ENCODE measurements around the gene ACTA1.
A peak's percentile ranks its signal among the peaks of the same experiment; 100 is the strongest.
"Not testable (repeated sequence)": the region's sequence is repeated elsewhere in the genome, so short reads cannot be mapped to it uniquely, and the experiment has no call there.

The ACTA1 gene

GRCh38 chr1:229434005-229434640 is at the start of gene ACTA1:
ACTA1 (minus strand) TSS chr1:229434094; CDS start chr1:229433115, 979 bp downstream.
- Histone ChIP-seq H3K36me3 (ENCODE audit: control insufficient read depth, insufficient read depth, low read length) (no peaks in the 10 kb centered on the region), H3K4me1 (ENCODE audit: control insufficient read depth, insufficient read depth, low read length) (peaks cover 15% of the 10 kb centered on the region), H3K27me3 (ENCODE audit: control insufficient read depth, insufficient read depth, low read length) (peaks cover 62% of the 10 kb centered on the region), H3K4me3 (ENCODE audit: low read depth, low read length) (peak within 1 kb of the TSS; percentile 77), H3K9me3 (ENCODE audit: control insufficient read depth, insufficient read depth, low read length) (no peaks in the 10 kb centered on the region), H3K27ac (ENCODE audit: low read depth, low read length) (no peak within 1 kb of the TSS), H3K9ac (ENCODE audit: low read depth, low read length) (peak within 1 kb of the TSS; percentile 72)

DNA sequence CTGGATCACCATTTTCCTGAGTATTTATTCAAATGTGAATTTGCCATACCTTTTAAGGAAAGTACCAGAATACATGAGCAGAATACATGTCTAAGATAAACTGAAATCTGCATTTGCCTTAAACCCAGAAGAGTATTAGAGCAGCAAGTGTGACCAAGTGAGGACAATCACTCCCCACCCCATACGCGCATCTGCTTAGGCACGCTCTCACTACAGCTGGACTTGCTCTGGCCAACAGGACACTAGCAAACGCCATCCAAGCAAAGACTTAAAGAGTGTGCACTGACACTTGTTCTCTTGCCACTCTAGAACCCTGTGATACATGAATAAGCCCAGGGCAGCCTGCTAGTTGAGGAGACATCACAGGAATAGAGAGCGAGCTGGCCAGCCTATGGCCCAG is 48.6 kb upstream of the ACTA1 start:
- no peaks in the 10 kb centered on the region for H3K4me1 ChIP-seq (ENCODE audit: control insufficient read depth, insufficient read depth, low read length)
- H3K9me3 ChIP-seq (ENCODE audit: control insufficient read depth, insufficient read depth, low read length): no peaks in the 10 kb centered on the region
- no peak overlapping the region for H3K9ac ChIP-seq (ENCODE audit: low read depth, low read length)
- no peak overlapping the region for H3K4me3 ChIP-seq (ENCODE audit: low read depth, low read length)
- no peak overlapping the region for H3K27ac ChIP-seq (ENCODE audit: low read depth, low read length)
- peaks cover 94% of the 10 kb centered on the region for H3K36me3 ChIP-seq (ENCODE audit: control insufficient read depth, insufficient read depth, low read length)
- no peaks in the 10 kb centered on the region for H3K27me3 ChIP-seq (ENCODE audit: control insufficient read depth, insufficient read depth, low read length)

- Histone ChIP-seq H3K9ac (ENCODE audit: low read depth, low read length) (no peak overlapping the region), H3K36me3 (ENCODE audit: control insufficient read depth, insufficient read depth, low read length) (peaks cover 90% of the 10 kb centered on the region), H3K27me3 (ENCODE audit: control insufficient read depth, insufficient read depth, low read length) (no peaks in the 10 kb centered on the region), H3K27ac (ENCODE audit: low read depth, low read length) (no peak overlapping the region), H3K4me1 (ENCODE audit: control insufficient read depth, insufficient read depth, low read length) (no peaks in the 10 kb centered on the region), H3K4me3 (ENCODE audit: low read depth, low read length) (no peak overlapping the region), H3K9me3 (ENCODE audit: control insufficient read depth, insufficient read depth, low read length) (no peaks in the 10 kb centered on the region)
Observed at GRCh38 chr1:229480495-229480894, 46.6 kb upstream of the ACTA1 start.

GRCh38 chr1:229479660-229480399 is 45.9 kb upstream of the ACTA1 start:
- Histone ChIP-seq H3K9me3 (ENCODE audit: control insufficient read depth, insufficient read depth, low read length) (no peaks in the 10 kb centered on the region), H3K36me3 (ENCODE audit: control insufficient read depth, insufficient read depth, low read length) (peaks cover 90% of the 10 kb centered on the region), H3K4me1 (ENCODE audit: control insufficient read depth, insufficient read depth, low read length) (no peaks in the 10 kb centered on the region), H3K9ac (ENCODE audit: low read depth, low read length) (no peak overlapping the region), H3K4me3 (ENCODE audit: low read depth, low read length) (no peak overlapping the region), H3K27me3 (ENCODE audit: control insufficient read depth, insufficient read depth, low read length) (no peaks in the 10 kb centered on the region), H3K27ac (ENCODE audit: low read depth, low read length) (no peak overlapping the region)

DNA sequence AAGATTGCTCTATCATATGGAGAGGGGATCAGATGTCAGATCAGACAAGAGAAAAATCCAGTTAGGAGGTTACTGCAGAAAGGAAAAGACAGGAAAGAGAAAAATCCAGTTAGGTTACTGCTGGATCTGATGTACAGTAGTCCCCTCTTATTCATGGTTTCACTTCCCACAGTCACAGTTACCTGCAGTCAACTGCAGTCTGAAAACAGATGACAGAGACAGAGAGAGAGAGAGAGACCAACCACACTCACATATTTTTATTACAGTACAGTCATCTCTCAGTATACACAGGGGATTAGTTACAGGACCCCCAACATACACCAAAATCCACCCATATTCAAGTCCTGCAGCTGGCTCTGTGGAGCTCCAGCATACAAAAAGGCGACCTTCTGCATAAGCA is 45.0 kb upstream of the ACTA1 start:
- no peak overlapping the region for H3K27ac ChIP-seq (ENCODE audit: low read depth, low read length)
- H3K9me3 ChIP-seq (ENCODE audit: control insufficient read depth, insufficient read depth, low read length): no peaks in the 10 kb centered on the region
- H3K36me3 ChIP-seq (ENCODE audit: control insufficient read depth, insufficient read depth, low read length): peaks cover 90% of the 10 kb centered on the region

GRCh38 chr1:229475859-229476258 is 42.0 kb upstream of the ACTA1 start:
- H3K4me3 ChIP-seq (ENCODE audit: low read depth, low read length); H3K4me1 ChIP-seq (ENCODE audit: control insufficient read depth, insufficient read depth, low read length); H3K9ac ChIP-seq (ENCODE audit: low read depth, low read length); H3K27me3 ChIP-seq (ENCODE audit: control insufficient read depth, insufficient read depth, low read length); H3K9me3 ChIP-seq (ENCODE audit: control insufficient read depth, insufficient read depth, low read length); H3K27ac ChIP-seq (ENCODE audit: low read depth, low read length): not testable (repeated sequence)
- peaks cover 84% of the 10 kb centered on the region for H3K36me3 ChIP-seq (ENCODE audit: control insufficient read depth, insufficient read depth, low read length)

More for the DNA sequence above, 45.0 kb upstream of the ACTA1 start:
- no peaks in the 10 kb centered on the region for H3K4me1 ChIP-seq (ENCODE audit: control insufficient read depth, insufficient read depth, low read length)
- no peaks in the 10 kb centered on the region for H3K27me3 ChIP-seq (ENCODE audit: control insufficient read depth, insufficient read depth, low read length)
- no peak overlapping the region for H3K9ac ChIP-seq (ENCODE audit: low read depth, low read length)
- no peak overlapping the region for H3K4me3 ChIP-seq (ENCODE audit: low read depth, low read length)

DNA sequence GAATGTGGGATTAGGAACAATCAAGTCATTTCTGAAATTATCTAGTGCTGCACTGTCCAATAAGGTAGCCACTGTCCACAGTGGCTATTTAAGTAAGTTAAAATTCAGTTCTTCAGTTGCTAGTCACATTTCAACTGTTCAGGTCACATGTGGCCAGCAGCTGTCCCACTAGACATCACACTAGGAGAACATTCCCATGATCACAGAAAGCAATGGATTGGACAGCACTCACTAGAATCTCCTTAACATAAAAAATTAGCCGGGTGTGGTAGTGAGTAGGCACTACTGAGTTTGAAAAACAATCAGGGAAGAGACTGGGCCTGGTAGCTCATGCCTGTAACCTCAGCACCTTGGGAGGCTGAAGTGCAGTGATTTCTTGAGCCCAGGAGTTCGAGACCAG is 40.6 kb upstream of the ACTA1 start:
- Histone ChIP-seq H3K27me3 (ENCODE audit: control insufficient read depth, insufficient read depth, low read length) (no peaks in the 10 kb centered on the region), H3K27ac (ENCODE audit: low read depth, low read length) (no peak overlapping the region), H3K36me3 (ENCODE audit: control insufficient read depth, insufficient read depth, low read length) (peaks cover 85% of the 10 kb centered on the region), H3K9me3 (ENCODE audit: control insufficient read depth, insufficient read depth, low read length) (no peaks in the 10 kb centered on the region), H3K4me3 (ENCODE audit: low read depth, low read length) (no peak overlapping the region), H3K9ac (ENCODE audit: low read depth, low read length) (no peak overlapping the region), H3K4me1 (ENCODE audit: control insufficient read depth, insufficient read depth, low read length) (no peaks in the 10 kb centered on the region)

GRCh38 chr1:229471175-229471574 is 37.3 kb upstream of the ACTA1 start:
- H3K9ac ChIP-seq (ENCODE audit: low read depth, low read length): no peak overlapping the region
- no peak overlapping the region for H3K4me3 ChIP-seq (ENCODE audit: low read depth, low read length)
- H3K27ac ChIP-seq (ENCODE audit: low read depth, low read length): no peak overlapping the region
- H3K9me3 ChIP-seq (ENCODE audit: control insufficient read depth, insufficient read depth, low read length): no peaks in the 10 kb centered on the region
- peaks cover 86% of the 10 kb centered on the region for H3K36me3 ChIP-seq (ENCODE audit: control insufficient read depth, insufficient read depth, low read length)
- H3K27me3 ChIP-seq (ENCODE audit: control insufficient read depth, insufficient read depth, low read length): no peaks in the 10 kb centered on the region
- H3K4me1 ChIP-seq (ENCODE audit: control insufficient read depth, insufficient read depth, low read length): no peaks in the 10 kb centered on the region

GRCh38 chr1:229470406-229471043 is 36.6 kb upstream of the ACTA1 start:
- H3K27me3 ChIP-seq (ENCODE audit: control insufficient read depth, insufficient read depth, low read length): no peaks in the 10 kb centered on the region
- no peak overlapping the region for H3K9ac ChIP-seq (ENCODE audit: low read depth, low read length)
- peaks cover 88% of the 10 kb centered on the region for H3K36me3 ChIP-seq (ENCODE audit: control insufficient read depth, insufficient read depth, low read length)
- no peaks in the 10 kb centered on the region for H3K9me3 ChIP-seq (ENCODE audit: control insufficient read depth, insufficient read depth, low read length)
- H3K4me3 ChIP-seq (ENCODE audit: low read depth, low read length): no peak overlapping the region
- no peaks in the 10 kb centered on the region for H3K4me1 ChIP-seq (ENCODE audit: control insufficient read depth, insufficient read depth, low read length)
- no peak overlapping the region for H3K27ac ChIP-seq (ENCODE audit: low read depth, low read length)

DNA sequence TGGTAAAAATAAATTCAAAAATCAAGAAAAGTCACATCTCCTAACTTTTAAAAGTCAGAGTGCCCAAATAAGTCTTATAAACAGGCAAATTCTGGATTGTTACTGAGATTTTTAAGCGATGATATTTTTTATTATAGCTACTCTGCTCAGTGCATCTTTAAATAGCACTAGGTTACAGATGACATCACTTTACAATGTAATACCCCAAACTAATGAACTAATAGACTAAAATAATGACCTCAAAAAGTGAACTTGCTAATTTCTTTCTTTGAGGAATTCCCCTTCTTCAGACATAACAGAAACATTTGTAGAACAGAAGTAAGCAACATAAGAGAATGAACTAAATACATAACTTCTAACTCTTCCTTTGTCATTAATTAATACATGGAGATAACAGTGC is 33.0 kb upstream of the ACTA1 start:
- Histone ChIP-seq H3K4me1 (ENCODE audit: control insufficient read depth, insufficient read depth, low read length) (no peaks in the 10 kb centered on the region), H3K27me3 (ENCODE audit: control insufficient read depth, insufficient read depth, low read length) (no peaks in the 10 kb centered on the region), H3K36me3 (ENCODE audit: control insufficient read depth, insufficient read depth, low read length) (peaks cover 95% of the 10 kb centered on the region), H3K4me3 (ENCODE audit: low read depth, low read length) (no peak overlapping the region), H3K27ac (ENCODE audit: low read depth, low read length) (no peak overlapping the region), H3K9me3 (ENCODE audit: control insufficient read depth, insufficient read depth, low read length) (no peaks in the 10 kb centered on the region), H3K9ac (ENCODE audit: low read depth, low read length) (no peak overlapping the region)

GRCh38 chr1:229464672-229465071 is 30.8 kb upstream of the ACTA1 start:
- Histone ChIP-seq H3K9me3 (ENCODE audit: control insufficient read depth, insufficient read depth, low read length) (no peaks in the 10 kb centered on the region), H3K27ac (ENCODE audit: low read depth, low read length) (no peak overlapping the region), H3K4me3 (ENCODE audit: low read depth, low read length) (no peak overlapping the region), H3K27me3 (ENCODE audit: control insufficient read depth, insufficient read depth, low read length) (no peaks in the 10 kb centered on the region), H3K9ac (ENCODE audit: low read depth, low read length) (no peak overlapping the region), H3K4me1 (ENCODE audit: control insufficient read depth, insufficient read depth, low read length) (no peaks in the 10 kb centered on the region), H3K36me3 (ENCODE audit: control insufficient read depth, insufficient read depth, low read length) (peaks cover 97% of the 10 kb centered on the region)
